HG02678 (cell line): ENCODE data around the gene BBOX1.
"Not testable (repeated sequence)": the region's sequence is repeated elsewhere in the genome, so short reads cannot be mapped to it uniquely, and the experiment has no call there.

Source experiments
- ATAC-seq: cut with Tn5 transposase; IDR thresholded peaks from one replicate; pipeline ENCODE4 v1.9.1; 2021; ENCODE audit warnings: mild to moderate bottlenecking, moderate library complexity; ENCODE audit not compliant: unreplicated experiment

BBOX1 gene

DNA sequence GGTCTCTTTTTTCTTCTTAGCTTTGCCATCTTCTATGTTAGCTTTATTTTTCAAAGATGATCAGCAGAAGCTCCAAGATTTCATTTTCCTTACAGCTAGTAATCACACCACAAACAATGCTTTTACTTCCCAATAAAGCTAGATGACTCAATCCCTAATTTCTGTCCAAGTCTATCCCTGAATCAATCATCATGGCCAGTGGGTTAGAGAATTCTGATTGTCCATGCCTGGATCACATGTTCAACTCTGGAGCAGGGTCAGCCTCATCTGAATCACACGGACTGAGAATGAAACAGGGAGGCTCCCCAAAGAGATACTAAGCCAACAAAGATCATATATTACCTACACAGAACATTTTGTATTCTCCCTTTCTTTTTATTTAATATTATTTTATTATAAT is 79.6 kb downstream of the BBOX1 start:
- no peak for ATAC-seq

DNA sequence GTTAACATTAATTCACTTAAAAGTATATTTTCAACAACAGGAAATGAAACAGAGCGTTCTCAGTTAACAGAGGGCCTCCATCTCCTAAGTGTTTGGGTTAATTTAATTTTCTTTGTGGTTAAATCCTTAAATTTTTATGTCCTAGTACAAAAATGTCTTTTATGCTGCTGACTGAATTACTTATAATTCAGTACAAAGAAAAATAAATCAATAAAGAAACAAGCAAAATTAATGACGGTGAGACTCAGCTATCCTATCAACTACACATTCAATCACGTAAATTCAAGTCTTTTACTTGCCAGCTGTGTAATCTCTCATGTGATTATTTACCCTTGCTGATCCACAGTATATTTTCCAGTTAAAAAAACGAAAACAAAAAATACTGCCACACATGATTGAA is 81.4 kb downstream of the BBOX1 start:
- no peak for ATAC-seq

DNA sequence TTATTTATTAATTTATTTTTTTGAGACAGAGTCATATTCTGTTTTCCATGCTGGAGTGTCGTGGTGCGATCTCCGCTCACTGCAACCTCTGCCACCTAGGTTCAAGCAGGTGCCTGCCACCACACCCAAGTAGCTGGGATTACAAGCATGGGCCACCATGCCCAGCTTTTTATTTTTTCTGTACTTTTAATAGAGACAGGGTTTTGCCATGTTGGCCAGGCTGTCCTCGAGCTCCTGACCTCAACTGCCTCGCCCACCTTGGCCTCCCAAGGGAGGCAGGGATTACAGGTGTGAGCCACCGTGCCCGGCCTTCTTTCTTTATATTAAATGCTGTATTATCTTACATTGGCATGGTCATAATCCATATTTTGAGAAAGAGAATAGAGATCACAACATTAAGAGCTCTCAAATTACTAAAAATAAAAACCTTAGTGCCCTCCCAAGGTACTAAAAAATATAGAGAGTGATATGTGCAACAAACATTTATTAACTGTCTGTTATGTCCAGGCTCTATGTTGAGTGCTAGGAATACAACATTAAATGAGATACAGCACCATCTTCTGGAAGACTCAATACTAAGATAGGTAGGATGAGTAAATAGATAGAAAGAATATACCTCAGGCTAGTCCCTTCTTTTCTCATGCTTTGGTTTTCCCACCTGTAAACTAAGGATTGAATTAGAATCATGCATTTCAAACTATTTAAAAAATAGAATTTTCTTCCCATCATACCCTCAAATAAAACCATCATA is 84.1 kb downstream of the BBOX1 start:
- ATAC-seq, result no peak

DNA sequence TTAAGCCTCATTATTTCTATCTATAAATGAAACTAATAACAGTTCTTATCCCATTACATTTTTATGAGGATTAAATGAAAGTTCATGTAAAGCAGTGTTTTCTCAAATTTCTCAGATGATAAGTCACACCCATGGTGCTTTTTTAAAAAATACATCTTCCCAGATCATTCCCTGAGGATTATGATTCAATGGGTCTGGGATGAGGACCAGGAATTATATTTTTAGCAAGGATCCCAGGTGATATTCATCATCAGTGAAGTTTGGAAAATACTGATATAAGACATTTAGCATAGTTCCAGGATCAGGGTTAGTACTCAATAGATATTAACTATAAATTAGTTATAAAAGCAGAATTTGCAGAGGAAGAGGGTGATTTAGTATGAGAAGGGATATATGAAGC is 89.1 kb downstream of the BBOX1 start:
- ATAC-seq, result no peak

DNA sequence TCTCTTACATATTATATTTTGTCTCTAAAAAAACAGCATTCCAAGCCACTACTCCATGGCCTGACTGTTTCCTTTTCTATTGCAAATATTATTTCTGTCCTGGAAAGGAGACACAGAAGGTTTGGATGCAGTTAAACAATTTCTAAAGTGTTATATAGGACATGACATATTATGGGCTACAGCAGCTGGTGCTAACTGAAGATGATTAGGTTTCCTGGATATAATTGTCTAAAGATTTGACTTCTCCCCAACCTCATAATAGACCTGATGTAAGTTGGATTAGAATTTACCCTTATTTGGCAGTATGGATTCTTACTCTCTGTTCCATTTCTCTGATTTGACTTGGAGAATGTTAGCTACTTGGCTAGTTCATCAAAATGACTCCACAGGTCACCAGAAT is 90.2 kb downstream of the BBOX1 start:
- ATAC-seq, result no peak

DNA sequence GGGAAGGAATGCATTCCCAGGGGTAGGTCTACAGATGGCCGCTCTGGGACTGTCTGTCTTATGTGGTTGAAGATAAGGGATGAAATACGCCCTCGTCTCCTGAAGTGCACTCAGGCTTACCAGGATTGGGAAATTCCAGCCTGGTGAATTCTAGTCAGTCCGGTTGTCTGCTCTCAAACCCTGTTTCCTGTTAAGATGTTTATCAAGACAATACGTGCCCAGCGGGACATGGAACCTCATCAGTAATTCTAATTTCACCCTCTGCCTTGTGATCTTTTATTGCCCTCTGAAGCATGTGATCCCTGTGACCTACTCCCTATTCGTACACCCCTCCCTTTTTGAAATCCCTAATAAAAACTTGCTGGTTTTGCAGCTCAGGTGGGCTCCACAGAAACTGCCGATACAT is 95.3 kb downstream of the BBOX1 start:
- not testable (repeated sequence) for ATAC-seq

DNA sequence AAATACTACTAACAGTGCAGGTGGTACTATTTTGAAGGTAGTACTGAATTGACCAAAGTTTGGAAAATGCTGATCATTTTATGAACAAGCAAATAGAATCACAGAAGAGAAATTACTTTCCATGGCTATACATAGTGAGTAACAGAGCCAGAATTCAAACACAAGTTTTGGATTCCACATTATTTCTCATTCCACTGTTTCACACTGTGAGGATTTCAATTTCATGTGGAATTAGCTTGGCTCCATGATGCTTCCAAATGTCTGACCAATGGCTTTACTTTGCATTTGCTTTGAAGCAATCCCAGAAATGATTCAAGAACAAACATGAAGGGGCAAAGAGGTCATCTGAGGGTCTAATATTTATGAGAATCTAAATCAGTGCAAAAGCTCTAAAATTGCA is 98.1 kb downstream of the BBOX1 start:
- ATAC-seq, result no peak

DNA sequence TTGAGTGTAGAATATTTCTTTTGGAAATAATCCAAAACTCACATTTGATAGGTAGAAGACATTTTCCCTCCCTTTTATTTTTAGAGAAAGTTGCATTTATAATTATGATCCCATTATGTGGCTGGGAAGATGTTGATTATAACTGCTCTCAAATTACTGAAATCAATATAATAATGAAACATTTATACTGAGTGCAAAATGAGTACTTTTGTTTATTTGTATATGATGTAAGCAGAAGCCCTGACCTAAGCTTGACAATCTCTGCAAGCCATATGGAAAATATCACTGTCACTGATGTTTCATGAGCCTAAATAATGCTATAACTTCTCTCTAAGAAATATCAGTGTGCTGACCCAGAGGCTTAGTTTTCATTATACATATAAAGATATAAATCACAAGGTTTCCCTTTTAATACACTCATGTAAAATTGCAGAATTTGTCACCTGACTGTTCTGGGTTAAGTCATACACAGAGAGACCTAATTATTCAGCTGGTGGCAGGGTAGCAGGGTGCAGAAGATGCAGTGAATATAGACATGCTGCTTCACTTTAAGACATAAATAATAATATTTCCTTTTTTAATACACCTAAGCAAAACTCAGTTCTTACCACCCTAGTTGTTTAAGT is 99.2 kb downstream of the BBOX1 start:
- no peak for ATAC-seq

DNA sequence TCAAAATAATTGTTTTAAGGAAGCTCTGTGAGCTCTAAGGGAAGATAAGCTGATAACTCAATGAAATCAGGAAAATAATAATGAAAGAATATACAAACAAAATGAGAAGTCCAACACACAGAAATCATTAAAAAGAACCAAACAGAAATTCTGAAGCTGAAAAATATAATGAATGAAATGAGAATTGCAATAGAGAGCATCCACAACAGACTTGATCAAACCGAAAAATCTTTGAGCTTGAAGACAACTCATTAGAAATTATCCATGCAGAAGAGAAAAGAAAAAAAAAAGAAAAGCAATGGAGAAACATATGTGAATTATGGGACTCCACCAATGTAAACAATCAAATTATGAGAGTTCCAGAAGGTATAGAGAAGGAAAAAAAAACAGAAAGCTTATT is 101.0 kb downstream of the BBOX1 start:
- ATAC-seq, result no peak

DNA sequence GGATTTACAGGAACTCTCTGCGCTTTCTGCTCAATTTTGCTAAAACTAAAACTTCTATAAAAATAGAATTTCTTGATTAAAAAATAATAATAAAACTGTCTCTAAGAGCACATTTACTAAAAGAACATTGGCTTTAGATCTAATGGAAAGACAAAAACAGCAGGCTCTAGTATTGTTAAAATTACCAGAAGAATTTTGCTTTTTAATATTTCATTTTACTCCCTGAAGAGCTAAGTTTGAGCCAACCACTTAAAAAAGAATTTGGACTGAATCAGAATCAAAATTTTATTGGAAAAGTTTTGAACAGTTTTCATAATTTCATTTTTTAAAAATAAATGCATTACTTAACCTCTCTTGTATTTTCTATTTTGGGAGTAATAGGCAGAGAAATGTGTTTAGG is 107.3 kb downstream of the BBOX1 start:
- no peak for ATAC-seq

DNA sequence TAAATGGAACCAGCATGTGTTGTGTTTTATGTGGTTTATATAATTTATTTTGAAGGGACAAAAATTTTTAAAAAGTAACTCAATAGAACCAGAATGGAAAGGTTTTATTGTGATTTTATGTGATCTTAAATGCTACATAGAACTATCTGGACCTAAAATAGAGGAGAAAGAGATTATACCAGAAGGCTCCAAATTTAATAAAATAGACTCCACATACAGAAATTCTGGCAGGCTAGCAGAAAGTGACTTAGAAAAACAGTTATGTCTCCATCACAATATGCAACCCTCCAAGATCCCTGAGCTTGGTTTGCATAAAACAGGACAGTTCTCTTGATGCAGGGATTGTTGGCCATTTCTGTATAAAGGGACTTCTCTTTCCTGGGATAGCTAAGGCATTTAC is 107.9 kb downstream of the BBOX1 start:
- ATAC-seq, result no peak

DNA sequence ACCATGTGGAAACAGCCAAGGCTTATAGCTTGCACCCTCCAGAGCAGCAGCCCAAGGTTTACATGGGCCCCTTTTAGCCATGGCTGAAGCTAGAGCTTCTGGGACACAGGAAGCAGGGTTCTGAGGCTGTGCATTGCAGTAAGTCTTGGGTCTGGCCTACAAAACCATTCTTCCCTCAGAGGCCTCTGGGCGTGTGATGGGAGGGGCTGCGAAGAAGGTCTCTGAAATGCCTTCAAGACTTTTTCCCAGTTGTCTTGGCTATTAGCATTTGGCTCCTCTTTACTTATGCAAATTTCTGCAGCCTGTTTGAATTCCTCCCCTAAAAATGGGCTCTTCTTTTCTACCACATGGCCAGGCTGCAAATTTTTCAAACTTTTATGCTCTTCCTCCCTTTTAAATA is 109.5 kb downstream of the BBOX1 start:
- no peak for ATAC-seq

DNA sequence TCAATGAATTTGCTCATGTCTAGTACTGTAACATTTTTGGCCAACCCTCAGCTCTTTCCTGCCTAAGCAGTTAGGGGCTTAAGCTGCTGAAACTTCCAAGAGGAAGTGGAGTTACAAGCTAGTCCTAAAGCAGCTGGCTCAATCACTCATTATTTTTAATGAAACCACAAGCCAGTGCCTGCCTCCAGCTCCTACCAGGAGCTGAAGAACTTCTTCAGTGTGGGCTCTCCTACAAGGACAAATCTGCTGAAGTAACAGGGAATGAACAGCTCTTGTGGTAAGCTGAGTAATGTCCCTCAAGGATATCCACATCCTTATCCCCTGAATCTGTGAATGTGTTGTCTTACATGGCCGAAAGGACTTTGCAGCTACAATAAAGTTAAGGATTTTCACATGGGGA is 112.5 kb downstream of the BBOX1 start:
- ATAC-seq, result no peak

DNA sequence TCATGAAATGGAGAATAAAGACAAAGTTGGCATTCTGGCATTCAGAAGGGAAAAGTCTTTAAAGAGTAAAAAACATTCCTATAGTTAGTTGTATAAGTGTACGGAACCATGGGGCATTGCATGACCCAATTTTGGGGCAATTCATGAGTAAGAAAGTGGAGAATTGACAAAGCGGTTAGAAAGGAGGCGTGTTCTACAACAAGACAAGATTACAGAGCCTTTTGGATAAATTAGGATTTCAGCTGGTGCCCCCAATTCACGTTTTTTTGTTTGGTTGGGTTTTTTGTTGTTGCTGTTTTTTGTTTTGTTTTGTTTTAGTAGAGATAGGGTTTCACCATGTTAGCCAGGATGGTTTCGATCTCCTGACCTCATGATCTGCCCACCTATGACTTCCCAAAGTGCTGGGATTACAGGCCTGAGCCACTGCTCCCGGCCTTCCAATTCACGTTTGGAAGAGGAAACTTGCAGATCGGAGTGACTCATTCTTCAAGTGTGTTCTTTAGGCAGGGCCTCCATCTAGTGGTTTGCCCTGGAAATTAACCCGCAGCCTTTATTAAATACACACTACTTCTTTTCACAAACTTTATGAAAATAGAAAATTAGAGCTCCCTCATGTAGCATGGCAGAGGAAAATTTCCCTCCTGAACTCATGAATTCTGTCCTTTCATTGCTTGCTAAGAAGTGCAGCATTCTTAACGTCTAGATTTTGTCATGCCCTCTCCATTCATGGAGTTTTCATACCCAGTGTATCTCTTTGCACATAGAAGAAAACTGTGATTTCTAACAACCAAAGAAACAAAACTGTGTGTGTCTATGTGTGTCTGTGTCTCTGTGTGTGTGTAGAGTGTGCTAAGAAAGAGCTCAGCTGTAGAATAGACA is 118.1 kb downstream of the BBOX1 start:
- ATAC-seq, result peak; percentile 78

DNA sequence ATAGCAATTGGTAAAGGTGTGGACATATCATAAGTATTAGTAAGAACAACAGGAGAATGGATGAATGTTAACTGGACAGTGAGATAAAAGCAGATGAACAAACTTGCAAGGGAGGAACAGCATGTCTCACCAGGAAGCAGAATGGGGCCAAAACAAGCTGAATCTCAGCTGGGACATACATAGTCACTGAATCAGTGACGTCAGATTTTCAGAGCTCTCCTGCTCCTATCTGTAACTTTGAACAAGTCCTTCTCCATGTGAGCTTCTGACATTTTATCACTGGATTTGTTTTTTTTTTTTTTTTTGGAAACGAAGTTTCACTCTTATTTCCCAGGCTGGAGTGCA is 118.7 kb downstream of the BBOX1 start:
- ATAC-seq, result no peak

DNA sequence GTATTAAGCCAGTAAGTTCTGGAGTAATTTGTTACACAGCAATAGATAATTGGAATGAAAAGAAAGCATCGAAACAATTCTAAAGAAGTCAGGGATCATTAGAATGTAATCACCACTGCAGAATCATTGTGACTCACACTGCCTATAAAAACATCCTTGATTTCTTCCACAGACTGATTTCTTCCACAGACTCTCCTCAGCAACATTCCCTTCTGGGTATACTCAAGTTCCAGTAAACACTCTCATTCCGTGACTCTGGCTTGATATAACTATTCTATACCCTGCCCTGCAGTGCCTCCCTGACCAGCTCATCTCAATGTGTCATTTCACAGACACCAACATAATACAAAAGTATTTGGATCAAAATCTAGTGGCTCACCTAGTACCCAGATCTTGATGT is 120.5 kb downstream of the BBOX1 start:
- no peak for ATAC-seq

DNA sequence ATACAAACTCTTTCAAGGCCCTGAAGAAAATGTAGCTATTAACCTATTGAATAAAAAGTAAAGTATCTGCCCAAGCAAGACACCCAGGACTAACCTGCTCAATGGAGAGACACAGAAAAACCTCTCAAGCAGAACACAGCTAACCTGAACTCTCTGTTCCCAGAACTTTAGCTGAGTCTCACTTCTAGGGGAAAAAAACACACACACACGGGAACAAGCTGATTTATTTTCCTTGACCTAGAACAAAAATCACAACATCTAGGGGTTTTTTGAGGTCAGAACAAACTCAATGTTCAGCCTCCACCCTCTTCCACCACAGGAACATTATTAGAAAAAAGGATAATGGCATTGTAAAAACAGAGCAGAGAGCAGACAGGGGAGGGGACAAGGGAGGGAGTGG is 121.6 kb downstream of the BBOX1 start:
- ATAC-seq, result no peak

DNA sequence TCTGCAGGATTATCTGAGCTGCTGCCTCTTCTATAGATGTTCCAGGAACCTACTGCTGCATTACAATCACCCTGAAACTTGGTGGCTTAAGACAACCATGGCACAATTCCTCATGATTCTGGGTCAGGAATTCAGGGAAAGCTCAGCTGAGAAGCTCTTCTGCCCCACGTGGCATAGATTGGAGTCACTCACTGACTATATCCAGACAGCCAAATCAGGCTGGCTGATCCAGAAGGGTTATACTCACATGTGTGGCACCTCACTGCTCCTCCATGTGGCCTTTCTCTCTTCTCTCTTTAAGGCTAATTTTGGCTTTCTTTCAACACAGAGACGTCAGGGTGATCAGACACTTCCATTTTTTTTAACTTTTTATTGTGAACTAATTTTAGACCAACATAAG is 125.5 kb downstream of the BBOX1 start:
- no peak for ATAC-seq

DNA sequence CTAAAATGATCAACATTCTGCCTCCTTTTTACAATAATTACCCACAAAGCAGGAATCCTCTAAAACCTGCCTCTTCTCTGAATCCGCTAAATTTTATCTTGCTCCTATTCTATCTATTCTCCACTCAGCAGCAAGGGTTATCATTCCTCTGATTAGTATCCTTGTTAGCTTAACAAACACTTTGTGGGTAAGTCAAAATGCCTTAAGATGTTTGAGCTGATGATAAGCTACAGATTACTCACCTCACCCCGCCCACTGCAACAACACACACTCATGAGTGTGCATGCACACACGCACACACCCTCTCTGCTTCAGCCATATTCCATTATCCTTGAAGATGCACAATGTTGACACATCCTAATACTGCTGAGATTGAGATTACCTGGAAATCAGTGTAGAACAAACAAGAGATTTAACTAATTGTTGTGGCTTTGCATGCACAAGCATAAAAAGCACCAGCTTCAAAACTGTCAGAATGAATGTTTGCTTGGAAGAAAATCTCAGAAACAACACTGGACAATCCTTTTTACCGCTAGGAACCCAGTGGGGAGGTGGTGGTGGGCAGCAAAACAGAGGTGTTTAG is 130.9 kb downstream of the BBOX1 start:
- no peak for ATAC-seq

DNA sequence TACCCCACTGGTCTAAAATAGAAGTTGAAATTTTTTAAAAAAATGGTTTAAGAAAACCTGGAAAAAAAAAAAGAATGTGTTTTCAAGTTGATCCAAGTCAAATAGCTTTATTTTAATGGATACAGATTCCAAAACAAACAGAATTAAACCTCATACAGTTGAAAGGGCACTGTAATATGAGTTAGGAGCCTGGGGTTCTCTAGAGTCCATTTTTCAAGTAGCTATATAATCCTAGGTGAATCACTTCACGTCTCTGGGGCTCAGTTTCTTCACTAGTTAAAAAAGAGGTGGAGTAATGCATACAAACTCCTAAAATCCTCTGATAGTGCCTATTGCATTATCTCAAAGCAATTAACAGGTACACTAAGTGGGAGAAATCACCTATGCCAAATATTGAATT is 132.9 kb downstream of the BBOX1 start:
- no peak for ATAC-seq

DNA sequence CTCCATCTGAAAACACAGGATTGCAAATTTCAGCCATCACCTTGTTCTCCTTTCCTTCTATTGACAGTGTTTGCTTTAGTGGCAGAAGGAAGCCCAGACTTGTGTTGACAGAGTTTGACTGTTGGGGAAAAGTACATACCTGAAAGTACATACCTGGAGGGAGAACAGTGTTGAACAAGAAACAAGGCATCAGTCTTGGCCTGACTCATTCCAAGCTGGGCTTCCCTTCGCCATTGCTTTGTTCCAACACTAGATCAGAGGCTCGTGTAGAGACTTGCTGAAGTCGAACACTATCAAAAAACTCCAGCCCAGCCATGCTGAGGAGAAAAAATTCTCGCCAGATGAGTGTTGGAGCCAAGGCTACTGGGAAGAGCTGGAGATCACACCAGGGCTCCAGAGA is 133.4 kb downstream of the BBOX1 start:
- ATAC-seq, result no peak
